ENCODE data around the gene LRP8.
"Not testable (repeated sequence)": the region's sequence is repeated elsewhere in the genome, so short reads cannot be mapped to it uniquely, and the experiment has no call there.

Gene LRP8

GRCh38 chr1:53303243-53303642 lies 24.6 kb downstream of the LRP8 start:
- no peak for DNase-seq

GRCh38 chr1:53299233-53299632 lies 28.6 kb downstream of the LRP8 start:
- no peak for DNase-seq

GRCh38 chr1:53298045-53298637 lies 29.7 kb downstream of the LRP8 start:
- DNase-seq: no peak

- no peak for DNase-seq
These were observed 30.7 kb downstream of the LRP8 start for GRCh38 chr1:53297195-53297594.

- no peak for DNase-seq
These were observed 31.6 kb downstream of the LRP8 start for GRCh38 chr1:53296117-53296749.

- DNase-seq: no peak
These were observed 32.1 kb downstream of the LRP8 start for GRCh38 chr1:53295726-53296116.

- no peak for DNase-seq
These were observed 32.6 kb downstream of the LRP8 start for GRCh38 chr1:53295295-53295694.

GRCh38 chr1:53294567-53294966 lies 33.3 kb downstream of the LRP8 start:
- no peak for DNase-seq

- no peak for DNase-seq
These were observed 33.8 kb downstream of the LRP8 start for GRCh38 chr1:53294061-53294460.

- no peak for DNase-seq
These were observed 34.7 kb downstream of the LRP8 start for GRCh38 chr1:53293123-53293522.

- no peak for DNase-seq
These were observed 35.2 kb downstream of the LRP8 start for GRCh38 chr1:53292690-53293089.

- DNase-seq: no peak
These were observed 36.3 kb downstream of the LRP8 start for GRCh38 chr1:53291574-53291973.

- DNase-seq: no peak
These were observed 39.0 kb downstream of the LRP8 start for GRCh38 chr1:53288790-53289429.

GRCh38 chr1:53288002-53288789 lies 39.7 kb downstream of the LRP8 start:
- DNase-seq: no peak

- no peak for DNase-seq
These were observed 40.9 kb downstream of the LRP8 start for GRCh38 chr1:53286955-53287354.

GRCh38 chr1:53285969-53286760 lies 41.7 kb downstream of the LRP8 start:
- no peak for DNase-seq

- no peak for DNase-seq
These were observed 42.3 kb downstream of the LRP8 start for GRCh38 chr1:53285546-53285945.

- no peak for DNase-seq
These were observed 43.4 kb downstream of the LRP8 start for GRCh38 chr1:53284224-53285020.

GRCh38 chr1:53283156-53283555 lies 44.7 kb downstream of the LRP8 start:
- not testable (repeated sequence) for DNase-seq

GRCh38 chr1:53281133-53281532 lies 46.7 kb downstream of the LRP8 start:
- DNase-seq: no peak

- DNase-seq: no peak
These were observed 47.4 kb downstream of the LRP8 start for GRCh38 chr1:53280496-53280895.
